ENCODE data around the gene RHOV. TPM values are rescaled to one million over a fixed set of nuclear protein-coding genes. Genes with fewer than 3 reads are reported as not detected.

The RHOV gene
- total RNA-seq, 1 donor from 2014 or later, result 1.8 TPM

DNA sequence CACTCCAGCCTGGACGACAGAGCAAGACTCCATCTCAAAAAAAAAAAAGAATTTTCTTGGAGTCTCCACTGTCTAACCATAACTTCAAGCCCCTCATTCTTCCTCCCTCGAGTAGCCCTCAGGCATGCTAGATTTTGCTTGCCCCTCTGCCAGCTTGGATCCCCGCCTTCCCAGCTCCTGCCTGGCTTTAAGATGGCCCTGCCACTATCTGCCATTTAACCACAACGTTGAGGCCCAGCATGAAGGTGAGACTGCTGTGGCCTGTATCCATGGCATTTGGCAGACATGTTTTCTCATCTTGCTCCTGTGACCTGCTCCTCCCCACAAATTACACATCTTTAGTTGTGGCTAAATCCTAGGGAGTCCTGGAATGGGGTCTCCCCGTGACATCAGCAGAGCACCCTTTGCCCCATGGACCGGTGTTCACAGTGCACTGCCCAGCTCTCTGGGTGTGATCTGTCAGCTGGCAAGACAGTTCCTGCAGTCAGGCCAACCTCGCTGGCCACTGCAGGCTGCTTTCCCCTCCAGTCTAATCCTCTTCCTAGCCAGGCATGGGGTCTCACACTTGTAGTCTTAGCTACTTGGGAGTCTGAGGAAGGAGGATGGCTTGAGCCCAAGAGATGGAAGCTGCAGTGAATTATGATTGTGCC, 30.6 kb upstream of the RHOV start:
- H3K36me3 Mint-ChIP-seq (ENCODE audit: unreplicated experiment), result no peaks in the 10 kb centered on the region
- H3K27me3 Mint-ChIP-seq (ENCODE audit: unreplicated experiment), result peaks cover 3% of the 10 kb centered on the region
- peak overlapping the region; percentile 17 for H3K27ac Mint-ChIP-seq (ENCODE audit: unreplicated experiment)

GRCh38 chr15:40902605-40903561, 28.8 kb upstream of the RHOV start:
- H3K4me3 Mint-ChIP-seq (ENCODE audit: unreplicated experiment), result no peak overlapping the region
- peaks cover 5% of the 10 kb centered on the region for H3K9me3 Mint-ChIP-seq (ENCODE audit: unreplicated experiment)
- no peak for DNase-seq
- H3K27ac Mint-ChIP-seq (ENCODE audit: unreplicated experiment), result peak overlapping the region; percentile 43
- no peaks in the 10 kb centered on the region for H3K36me3 Mint-ChIP-seq (ENCODE audit: unreplicated experiment)
- H3K4me1 Mint-ChIP-seq (ENCODE audit: low read depth, unreplicated experiment), result peaks cover 11% of the 10 kb centered on the region
- TF ChIP-seq CTCF (IDR thresholded peaks at IDR 0.05; ENCODE audit: partially characterized antibody, unreplicated experiment), result no peak
- peaks cover 3% of the 10 kb centered on the region for H3K27me3 Mint-ChIP-seq (ENCODE audit: unreplicated experiment)

More for the DNA sequence above, 30.6 kb upstream of the RHOV start:
- peak overlapping the region; percentile 63 for H3K4me3 Mint-ChIP-seq (ENCODE audit: unreplicated experiment)
- TF ChIP-seq CTCF (IDR thresholded peaks at IDR 0.05; ENCODE audit: partially characterized antibody, unreplicated experiment), result no peak
- H3K9me3 Mint-ChIP-seq (ENCODE audit: unreplicated experiment), result peaks cover 5% of the 10 kb centered on the region
- DNase-seq, result no peak
- H3K4me1 Mint-ChIP-seq (ENCODE audit: low read depth, unreplicated experiment), result peaks cover 21% of the 10 kb centered on the region

- TF ChIP-seq CTCF (IDR thresholded peaks at IDR 0.05; ENCODE audit: partially characterized antibody, unreplicated experiment), result no peak
- H3K4me3 Mint-ChIP-seq (ENCODE audit: unreplicated experiment), result peak overlapping the region; percentile 34
- no peaks in the 10 kb centered on the region for H3K36me3 Mint-ChIP-seq (ENCODE audit: unreplicated experiment)
- no peak for DNase-seq
- H3K4me1 Mint-ChIP-seq (ENCODE audit: low read depth, unreplicated experiment), result peaks cover 11% of the 10 kb centered on the region
- H3K9me3 Mint-ChIP-seq (ENCODE audit: unreplicated experiment), result peaks cover 5% of the 10 kb centered on the region
- H3K27me3 Mint-ChIP-seq (ENCODE audit: unreplicated experiment), result peaks cover 3% of the 10 kb centered on the region
- no peak overlapping the region for H3K27ac Mint-ChIP-seq (ENCODE audit: unreplicated experiment)
Measured at GRCh38 chr15:40901053-40901443, 27.0 kb upstream of the RHOV start.

DNA sequence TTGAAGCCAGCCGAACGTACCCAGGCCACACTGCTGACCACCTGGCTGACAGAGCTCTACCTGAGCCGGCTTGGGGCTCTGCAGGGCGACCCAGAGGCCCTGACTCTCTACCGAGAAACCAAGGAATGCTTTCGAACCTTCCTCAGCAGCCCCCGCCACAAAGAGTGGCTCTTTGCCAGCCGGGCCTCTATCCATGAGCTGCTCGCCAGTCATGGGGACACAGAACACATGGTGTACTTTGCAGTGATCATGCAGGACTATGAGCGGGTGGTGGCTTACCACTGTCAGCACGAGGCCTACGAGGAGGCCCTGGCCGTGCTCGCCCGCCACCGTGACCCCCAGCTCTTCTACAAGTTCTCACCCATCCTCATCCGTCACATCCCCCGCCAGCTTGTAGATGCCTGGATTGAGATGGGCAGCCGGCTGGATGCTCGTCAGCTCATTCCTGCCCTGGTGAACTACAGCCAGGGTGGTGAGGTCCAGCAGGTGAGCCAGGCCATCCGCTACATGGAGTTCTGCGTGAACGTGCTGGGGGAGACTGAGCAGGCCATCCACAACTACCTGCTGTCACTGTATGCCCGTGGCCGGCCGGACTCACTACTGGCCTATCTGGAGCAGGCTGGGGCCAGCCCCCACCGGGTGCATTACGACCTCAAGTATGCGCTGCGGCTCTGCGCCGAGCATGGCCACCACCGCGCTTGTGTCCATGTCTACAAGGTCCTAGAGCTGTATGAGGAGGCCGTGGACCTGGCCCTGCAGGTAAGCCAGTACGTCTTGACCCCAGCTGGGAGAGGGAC, 26.4 kb upstream of the RHOV start:
- DNase-seq, result no peak
- Mint-ChIP-seq H3K4me1 (ENCODE audit: low read depth, unreplicated experiment) (peaks cover 6% of the 10 kb centered on the region), H3K9me3 (ENCODE audit: unreplicated experiment) (peaks cover 5% of the 10 kb centered on the region), H3K27ac (ENCODE audit: unreplicated experiment) (no peak overlapping the region), H3K27me3 (ENCODE audit: unreplicated experiment) (peaks cover 3% of the 10 kb centered on the region), H3K36me3 (ENCODE audit: unreplicated experiment) (no peaks in the 10 kb centered on the region), H3K4me3 (ENCODE audit: unreplicated experiment) (peak overlapping the region; percentile 34)
- TF ChIP-seq CTCF (IDR thresholded peaks at IDR 0.05; ENCODE audit: partially characterized antibody, unreplicated experiment), result no peak
